A172 (cell line): ENCODE results near the gene ITGA3. TPM values are rescaled to one million over a fixed set of nuclear protein-coding genes. Genes with fewer than 3 reads are reported as not detected.
"Not testable (repeated sequence)": the region's sequence is repeated elsewhere in the genome, so short reads cannot be mapped to it uniquely, and the experiment has no call there.

Experiments
- DNase-seq: peaks from one replicate; pipeline ENCODE4 v3.0.0-alpha.2; 2015; ENCODE audit warnings: low spot score
- total RNA-seq: library from RNA; depleted of rRNA; stranded (reverse); fragments of >200 nt; shearing (Covaris generic); gene quantifications from 2 replicates; pipeline ENCODE4 v1.2.3, GENCODE V29; 2014

ITGA3 gene
- total RNA-seq, 1 experiment from 2014 or later, result 839 TPM

- DNase-seq, result peak; percentile 46
Observed at GRCh38 chr17:50035421-50035879, 20.5 kb upstream of the ITGA3 start.

- DNase-seq, result no peak
Observed at GRCh38 chr17:50035945-50036344, 20.0 kb upstream of the ITGA3 start.

DNA sequence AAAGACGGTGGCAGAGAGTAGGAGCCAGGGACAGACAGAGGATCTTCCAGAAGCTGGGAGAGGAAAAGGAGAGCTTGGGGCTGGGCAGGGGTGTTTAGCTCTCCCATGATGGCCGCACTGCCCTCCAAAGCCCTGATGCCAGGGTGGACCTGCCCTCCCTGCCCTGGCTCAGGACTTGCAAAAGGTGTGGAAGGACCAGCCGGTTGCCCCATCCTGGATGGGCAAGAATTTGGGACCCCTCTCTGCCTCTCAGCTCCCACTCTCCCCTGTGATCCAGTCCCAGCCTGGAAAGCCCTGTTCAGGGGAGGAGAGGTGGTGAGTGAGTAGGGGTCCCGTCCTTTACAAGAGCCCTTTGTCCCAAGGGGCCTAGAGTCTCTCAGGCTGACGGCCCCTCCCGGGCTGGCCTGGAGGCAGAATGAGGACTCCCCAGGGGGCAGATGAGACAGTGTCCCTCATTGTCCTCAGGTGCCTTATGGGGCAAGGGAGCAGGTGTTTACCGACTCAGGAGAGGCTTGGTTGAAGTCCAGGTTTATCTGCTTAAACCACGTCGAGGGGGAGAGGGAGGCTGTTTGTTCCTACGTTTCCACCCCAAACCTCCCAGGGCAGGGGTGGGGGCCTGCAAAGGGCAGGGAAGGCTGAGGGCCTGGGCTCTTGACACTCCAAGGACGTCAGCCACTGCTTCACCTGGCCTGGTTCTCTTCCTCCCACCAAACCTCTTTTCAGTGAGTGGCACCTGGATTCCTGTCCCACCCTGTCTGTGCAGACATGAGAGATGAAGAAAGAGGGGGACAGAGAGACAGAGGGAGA lies 19.3 kb upstream of the ITGA3 start:
- no peak for DNase-seq

DNA sequence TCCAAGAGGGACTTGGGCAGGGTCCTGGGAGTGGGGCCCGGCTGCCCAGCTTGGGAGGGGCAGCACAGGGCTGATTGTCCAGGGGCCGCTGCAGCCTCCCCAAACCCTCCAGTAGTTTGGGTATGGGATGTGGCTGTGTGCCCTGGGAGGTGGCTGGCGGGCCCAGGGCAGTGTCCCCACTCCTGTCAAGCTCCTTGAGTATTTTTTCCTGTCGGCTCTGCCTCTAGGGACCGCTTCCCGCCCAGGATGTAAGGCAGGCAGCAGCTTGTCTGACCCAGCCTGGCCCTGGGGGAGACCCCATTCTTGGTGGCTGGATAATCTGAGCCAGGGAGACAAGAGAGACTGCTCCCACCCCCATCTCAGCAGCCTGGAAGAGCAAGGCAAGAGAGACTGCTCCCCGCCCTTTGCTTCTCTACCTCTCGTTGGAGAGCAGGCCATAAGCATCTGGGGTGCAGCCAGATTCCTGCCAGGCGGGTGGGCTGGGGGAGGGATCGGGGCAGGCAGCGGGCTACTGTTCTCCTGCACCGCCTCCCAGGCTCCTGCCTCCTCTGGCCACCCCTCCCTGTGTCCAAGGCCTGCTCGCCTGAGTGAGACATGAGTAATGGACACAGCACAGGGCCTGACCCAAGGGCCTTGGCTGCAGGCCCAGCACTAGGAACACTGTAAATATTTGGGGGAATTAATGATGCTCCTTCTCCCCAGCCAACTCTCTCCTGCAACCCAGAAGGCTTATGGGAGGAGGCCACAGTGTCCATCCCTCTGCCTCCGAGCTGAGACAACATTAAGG lies 18.4 kb upstream of the ITGA3 start:
- DNase-seq, result peak; percentile 93

- no peak for DNase-seq
Observed at GRCh38 chr17:50039058-50039457, 16.9 kb upstream of the ITGA3 start.

GRCh38 chr17:50040496-50040895 lies 15.4 kb upstream of the ITGA3 start:
- not testable (repeated sequence) for DNase-seq

DNA sequence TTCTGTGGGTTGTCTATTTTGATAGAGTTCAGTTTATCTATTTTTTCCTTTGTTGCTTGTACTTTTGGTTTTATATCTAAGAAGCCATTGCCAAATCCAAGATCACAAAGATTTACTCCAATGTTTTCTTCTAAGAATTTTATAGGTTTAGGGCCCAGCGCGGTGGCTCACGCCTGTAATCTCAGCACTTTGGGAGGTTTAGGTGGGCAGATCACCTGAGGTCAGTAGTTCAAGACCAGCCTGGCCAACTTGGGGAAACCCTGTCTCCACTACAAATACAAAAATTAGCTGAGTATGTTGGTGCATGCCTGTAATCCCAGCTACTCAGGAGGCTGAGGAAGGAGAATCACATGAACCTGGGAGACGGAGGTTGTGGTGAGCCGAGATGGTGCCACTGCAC lies 13.7 kb upstream of the ITGA3 start:
- DNase-seq, result no peak

GRCh38 chr17:50043290-50044148 lies 12.4 kb upstream of the ITGA3 start:
- peak; percentile 93 for DNase-seq

DNA sequence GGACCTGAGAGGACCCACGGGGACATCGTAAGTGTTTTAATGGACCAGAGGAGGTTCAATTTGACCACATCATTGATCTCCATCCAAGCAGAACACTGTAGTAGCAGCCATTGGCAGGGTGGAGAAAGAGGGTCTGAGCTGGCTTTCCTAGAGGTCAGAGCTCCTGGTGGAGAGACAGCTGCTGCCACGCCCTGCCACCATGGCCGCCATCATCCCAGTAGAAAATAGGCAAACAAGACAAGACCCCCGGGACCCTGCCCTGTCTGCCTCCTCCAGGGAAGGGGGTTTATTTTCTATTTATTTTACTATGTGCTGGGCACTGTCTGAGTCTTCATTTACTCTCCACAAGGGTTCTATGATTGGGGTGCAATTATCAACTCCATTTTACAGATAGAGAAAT lies 11.4 kb upstream of the ITGA3 start:
- no peak for DNase-seq

DNA sequence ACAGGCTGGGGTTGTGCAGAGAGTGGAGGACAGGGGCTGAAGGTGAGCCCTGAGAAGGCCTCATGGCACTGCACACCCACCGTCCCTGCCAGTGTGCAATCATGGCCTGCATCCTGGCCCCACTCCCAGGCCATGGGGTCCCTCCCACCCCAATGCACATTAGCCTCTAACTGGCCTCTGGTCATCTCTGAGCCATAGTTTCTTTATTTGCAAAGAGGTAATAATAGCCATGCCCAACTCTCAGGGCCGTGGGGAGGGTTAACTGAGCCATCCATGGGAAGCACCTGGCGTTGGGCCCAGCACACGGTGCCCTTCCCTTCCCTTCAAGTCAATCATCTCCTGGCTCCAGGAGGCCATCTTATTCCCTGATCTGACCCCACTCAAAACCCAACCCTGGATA lies 10.8 kb upstream of the ITGA3 start:
- DNase-seq, result peak; percentile 78

DNA sequence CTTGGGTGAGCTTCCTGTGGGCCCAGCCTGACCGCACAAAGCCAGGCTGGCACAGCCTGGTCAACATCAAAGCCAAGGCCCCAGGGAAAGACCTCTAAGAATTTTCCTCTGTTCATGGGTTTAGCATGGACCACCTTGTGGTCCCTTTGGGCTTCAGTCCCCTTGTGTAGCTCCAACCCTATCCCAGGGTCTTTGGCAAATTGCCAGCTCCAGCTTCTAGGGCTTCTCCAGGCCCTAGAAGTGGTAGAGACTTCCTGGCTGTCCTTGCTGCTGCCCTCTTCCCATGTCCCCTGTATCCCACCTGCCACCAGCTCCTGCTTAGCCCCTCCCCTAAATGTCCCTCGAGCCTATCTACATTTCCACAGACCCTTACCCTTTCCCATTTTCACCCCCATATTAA lies 9.7 kb upstream of the ITGA3 start:
- DNase-seq, result no peak

DNA sequence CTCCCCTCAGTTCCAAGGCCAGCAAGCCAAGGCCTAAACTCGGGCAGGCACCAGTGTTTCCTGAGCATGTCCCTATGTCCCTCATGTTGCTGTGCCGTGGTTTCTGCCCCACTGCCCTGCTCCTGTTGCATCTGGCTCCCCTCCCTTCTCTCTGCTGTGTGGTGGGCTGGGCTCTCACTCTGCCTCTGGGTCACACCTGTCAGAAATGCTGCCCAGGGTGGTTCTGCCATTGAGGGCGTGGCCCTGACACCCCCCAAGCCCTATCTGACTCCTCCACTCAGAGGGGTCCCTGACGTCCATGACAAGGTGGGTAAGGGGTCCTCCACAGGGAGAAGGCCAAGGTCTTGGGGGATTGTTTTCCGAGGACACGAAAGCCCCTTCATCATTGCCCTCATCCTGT lies 9.2 kb upstream of the ITGA3 start:
- no peak for DNase-seq

GRCh38 chr17:50047083-50047482 lies 8.8 kb upstream of the ITGA3 start:
- DNase-seq, result no peak

DNA sequence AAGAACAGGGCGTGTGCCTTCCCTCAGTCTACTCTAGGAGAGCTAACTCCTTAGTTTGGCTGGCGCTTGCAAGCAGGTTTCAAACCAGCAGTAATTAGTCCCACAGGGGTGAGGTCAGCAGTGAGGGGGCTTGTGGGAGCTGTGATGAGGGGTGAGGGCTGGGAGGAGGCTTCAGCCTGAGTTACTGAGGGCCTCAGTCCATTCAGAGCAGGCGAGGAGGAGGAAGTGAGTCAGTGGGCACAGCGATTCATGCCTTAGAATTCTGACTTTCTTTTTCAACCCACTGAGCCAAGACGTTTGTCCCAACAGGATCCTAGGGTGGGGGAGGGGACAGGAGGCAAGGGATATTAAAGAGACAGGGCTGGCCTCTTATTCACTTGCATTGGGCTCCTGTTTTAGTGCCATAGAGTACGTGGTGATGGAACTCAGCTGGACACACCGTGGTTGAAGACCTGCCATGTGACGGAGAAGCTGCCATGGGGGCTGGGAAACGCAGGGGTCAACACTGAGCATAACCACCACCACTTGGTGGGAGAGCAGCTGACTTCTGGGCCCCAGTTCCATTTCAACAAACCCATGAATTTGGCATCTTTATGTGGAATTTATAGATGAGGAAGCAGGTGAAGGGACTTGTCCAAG lies 8.3 kb upstream of the ITGA3 start:
- DNase-seq, result peak; percentile 97

DNA sequence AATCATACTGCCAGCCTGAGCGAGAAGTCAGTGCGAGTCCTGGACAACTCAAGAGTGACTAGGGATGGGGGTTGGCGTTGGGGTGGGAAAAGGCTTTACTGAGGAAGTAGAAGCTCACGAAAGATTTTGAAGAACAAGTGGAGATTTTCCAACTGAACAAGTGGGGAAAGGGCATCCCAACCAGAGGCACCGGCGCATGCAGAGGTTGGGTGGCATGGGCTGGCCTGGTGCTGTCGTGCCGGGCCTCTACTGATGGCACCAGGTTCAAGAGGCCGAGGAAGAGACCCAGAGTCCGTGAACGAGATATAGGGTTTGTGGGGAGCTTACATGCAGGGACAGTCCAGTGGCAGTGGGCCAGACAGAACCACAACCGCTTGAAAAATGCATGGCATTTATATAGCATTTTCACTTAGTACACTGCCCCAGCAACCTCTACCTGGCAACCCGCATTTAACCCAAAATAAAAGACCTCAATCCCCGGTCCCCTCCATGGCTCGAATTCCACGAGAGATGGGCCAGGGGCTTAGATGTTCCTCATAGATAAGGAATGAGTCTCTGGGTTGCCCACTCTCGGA lies 7.7 kb upstream of the ITGA3 start:
- DNase-seq, result peak; percentile 91

DNA sequence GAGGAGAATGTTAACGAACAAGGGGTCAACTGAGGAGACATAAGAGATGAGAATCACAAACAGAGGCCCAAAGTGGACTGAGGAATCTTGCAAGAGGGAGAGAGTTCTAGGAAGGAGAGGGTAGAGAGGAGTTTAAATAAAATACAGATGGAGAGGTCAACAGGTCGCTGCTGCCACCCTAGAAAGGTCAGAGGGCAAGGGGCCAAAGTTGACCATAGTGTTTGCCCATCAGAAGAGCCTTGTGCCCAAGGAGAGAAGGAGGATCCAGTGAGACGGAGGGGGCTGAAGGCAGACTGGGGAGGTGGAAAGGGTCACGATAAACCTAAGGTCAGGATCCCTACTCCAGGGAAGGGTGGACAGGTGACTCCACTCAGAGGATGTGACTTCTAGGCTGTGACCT lies 6.9 kb upstream of the ITGA3 start:
- no peak for DNase-seq

DNA sequence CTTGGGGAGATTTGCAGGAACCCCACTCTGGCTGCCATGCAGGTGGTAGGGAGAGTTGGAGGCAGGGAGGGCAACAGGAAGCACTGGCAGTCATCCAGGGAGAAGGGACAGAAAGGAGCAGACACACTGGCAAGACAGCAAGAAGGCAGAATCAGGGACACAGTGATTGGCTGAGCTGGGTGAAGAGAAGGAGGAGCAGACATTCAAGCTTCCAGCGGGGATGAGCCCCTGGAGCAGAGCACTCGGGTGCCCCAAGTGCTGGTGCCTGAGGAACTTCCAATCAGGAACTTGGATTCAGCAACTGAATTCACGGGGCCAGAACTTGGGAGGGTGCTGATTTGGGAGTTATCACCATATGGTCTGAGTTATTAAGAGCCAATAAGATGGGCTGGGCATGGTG lies 6.3 kb upstream of the ITGA3 start:
- DNase-seq, result peak; percentile 94

GRCh38 chr17:50050431-50051032 lies 5.4 kb upstream of the ITGA3 start:
- DNase-seq, result no peak

- peak; percentile 99 for DNase-seq
Observed at GRCh38 chr17:50051082-50051576, 4.8 kb upstream of the ITGA3 start.

GRCh38 chr17:50051606-50052005 lies 4.3 kb upstream of the ITGA3 start:
- no peak for DNase-seq
